HG02610 (cell line): ENCODE measurements around the gene FAM193B.
A peak's percentile ranks its signal among the peaks of the same experiment; 100 is the strongest.

Experiments used
- ATAC-seq: cut with Tn5 transposase; IDR thresholded peaks from one replicate; pipeline ENCODE4 v1.9.1; 2021; ENCODE audit warnings: mild to moderate bottlenecking, moderate library complexity; ENCODE audit not compliant: unreplicated experiment

Gene FAM193B

DNA sequence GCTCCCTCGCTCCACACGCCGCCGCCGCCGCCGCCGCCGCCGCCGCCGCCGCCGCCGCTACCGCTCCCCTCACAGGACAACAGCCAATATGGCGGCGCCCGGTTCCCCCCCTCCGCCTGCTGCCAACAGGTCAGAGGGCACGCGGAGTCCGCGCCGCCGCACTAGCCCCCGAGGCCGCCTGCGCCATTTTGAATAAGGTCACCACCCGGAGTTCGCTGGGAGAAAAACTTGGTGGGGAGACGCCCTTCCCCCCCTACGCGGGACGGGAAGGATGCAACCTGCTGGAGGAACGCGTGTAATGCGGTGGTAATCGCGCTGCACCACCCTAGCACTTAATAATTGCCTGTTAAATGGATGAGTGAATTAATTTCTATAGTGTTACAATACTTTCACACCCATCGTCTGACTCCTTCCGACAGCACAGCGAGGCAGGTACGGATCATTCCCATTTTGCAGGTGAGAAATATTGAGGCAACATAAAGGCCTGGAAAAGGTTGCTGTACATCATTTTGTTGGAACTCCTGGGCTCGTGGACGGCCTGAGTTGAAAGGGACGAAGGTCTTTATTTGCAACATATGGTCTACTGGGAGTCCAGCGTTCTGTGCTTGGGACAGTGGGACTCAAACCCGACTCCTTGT, at the start of gene FAM193B:
TSS of gene FAM193B (minus strand) at position 90 of the 638 bp plus-strand sequence. CDS start 105 bp downstream, outside the sequence.
- peak; percentile 93 for ATAC-seq

DNA sequence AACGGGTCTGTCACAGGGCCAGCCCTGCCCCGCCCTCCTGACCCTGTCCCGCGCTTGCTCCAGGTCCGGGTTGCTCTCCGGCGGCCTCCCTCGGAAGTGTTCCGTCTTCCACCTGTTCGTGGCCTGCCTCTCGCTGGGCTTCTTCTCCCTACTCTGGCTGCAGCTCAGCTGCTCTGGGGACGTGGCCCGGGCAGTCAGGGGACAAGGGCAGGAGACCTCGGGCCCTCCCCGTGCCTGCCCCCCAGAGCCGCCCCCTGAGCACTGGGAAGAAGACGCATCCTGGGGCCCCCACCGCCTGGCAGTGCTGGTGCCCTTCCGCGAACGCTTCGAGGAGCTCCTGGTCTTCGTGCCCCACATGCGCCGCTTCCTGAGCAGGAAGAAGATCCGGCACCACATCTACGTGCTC, 49.8 kb upstream of the FAM193B start:
- no peak for ATAC-seq

DNA sequence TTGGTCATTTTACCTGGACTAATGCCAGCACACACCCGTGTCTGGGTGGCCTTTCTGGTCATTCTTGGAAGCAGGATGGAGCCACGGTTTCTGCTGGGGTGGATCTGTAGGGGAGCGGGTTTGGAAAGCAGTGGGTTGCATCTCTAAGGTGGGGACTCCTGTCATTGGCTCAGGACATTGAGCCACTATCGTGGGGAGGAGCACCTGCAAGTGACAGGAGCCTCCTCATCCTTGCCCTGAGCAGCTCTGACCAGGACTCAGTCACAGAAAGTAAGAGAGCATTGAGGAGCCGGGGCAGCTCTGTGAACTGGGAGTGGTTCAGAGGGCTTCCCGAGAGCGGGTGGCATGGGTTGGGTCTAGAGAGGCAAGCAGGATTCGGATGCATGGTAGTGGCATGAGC, 49.3 kb upstream of the FAM193B start:
- no peak for ATAC-seq

DNA sequence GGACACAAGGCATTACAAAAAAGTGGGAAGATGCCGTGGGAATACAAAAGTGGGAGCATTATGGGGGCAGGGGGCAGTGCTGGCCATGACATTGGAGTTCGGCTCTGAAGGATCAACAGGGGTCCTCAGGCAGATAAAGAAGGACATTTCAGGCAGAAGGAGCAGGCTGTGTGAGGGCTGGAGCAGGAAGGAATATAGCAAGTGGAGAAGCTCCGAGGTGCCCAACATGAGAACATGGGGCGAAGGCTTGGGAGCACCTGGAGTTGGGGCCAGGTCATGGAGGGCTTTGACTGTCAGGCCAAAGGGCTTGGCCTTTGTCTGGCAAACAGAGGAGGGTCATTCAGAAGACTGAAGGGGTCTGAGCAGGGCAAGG, 48.1 kb upstream of the FAM193B start:
- no peak for ATAC-seq

DNA sequence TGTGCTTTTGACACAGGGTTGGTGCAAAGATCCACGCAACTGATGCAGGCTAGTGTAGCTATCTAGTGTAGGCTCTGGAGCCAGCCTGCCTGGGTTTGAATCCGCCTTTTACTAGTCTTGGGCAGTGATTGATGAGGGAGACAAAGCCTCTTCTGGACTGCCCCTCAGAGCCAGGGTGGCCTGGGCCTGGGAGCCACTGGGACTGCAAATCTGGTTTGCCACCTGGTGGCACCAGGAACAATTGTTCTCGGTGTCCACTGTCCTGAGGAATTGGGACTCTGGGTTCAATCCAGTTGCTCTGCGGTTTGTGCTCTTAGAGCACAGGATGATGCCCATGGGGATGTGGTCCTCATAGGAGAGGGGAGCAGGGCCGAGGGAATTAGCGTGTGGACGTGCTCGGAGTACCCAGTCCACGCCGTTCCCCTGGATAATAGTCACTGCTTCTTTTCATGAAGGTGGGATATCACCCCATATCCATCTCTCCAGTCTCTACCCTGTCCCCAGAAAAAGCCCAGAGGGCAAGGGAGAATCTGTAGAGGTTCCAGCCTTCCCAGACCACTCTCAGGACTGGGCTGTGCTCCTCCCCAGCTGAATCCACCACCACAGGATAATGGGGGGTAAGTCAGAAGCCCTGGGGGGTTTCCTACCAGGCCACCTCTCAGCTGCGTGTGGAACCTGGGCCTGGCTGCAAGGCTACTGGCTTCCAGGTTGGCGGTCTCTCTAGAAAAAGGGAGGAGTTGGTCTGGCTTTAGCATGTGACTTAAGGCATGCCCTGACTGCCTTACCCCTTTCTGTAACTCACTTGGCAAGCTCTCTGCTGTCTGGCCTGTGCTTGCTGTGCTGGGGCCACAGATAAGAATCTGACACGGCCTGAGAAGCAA, 47.5 kb upstream of the FAM193B start:
- no peak for ATAC-seq

DNA sequence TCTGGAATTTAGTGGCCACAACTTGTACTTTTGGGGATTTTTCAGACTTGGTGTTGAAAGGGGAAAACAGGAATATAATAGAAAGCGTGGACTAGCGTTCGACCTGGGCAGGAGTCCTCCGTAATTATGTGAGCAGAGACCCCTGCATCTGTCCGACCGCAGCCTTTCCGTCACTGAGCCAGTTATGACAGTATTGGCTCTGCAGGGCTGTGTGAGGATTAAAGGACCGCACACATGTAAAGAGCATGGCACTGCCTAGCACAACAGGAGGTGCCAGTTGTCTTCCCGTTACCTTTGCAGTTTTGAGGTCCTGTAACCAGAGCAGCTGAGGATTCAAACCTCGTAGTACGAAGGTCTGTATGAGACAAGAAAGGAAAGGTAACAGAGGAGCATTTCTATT, 46.8 kb upstream of the FAM193B start:
- ATAC-seq = no peak

DNA sequence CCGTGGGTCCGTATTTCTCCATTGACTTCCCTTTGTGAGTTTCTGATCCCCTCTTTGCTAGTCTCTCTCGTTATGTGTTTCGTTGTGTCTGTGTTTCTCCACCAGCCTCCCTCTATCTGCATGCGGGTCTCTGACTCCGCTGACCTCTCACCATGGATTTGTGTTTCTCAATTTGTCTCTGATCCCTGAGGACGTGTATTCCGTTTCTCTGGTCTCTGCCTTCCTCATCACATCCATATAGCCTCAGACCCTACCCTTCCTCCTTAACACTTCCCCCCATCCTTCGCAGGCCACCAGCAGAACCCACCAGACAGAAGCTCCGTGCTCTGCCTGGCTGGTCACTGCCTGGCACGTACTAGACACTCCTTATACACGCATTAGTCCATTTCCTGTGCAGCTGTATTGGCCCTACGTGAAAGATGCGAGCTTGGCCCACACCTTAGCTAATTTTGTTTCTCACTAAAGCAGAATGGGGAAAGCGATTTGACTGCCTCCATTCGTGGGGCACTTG, 46.2 kb upstream of the FAM193B start:
- no peak for ATAC-seq

DNA sequence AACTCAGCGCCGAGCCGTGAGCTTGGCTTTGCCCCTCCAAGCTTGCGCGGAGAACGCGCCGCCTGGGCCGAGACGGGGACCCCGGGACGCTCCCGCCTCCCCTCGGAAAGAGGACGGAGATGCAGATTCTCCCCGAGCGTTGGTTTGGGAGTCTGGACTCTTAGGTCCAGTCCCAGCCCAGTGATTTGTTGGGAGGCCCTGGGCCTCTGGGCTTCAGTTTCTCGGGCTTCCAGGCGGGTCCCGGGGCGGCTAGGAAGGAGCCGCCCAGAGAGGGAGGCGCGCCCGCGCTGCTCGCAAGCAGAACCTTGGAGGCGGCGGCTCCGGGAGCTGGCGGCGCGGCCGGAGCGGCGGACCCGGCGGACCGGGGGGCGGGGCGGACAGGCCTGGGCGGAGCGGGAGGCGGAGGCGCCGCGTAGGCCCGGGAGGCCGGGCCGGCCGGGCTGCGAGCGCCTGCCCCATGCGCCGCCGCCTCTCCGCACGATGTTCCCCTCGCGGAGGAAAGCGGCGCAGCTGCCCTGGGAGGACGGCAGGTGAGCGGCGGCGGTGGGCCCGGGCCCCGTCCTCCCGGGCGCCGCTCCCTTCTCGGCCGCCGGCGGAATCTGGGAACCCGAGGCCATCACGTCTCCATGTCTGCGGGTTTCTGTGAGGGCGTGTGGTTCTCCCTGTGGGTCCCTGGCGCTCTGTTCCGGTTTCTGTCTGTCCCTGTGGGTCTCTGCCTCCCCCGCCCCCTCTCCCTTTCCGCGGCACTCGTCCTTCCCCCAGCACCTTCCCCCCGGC, 45.6 kb upstream of the FAM193B start, which contains the start of gene B4GALT7:
TSS of gene B4GALT7 (plus strand) at position 402 of the 777 bp plus-strand sequence. CDS start at position 481, 79 bp downstream.
- ATAC-seq = peak; percentile 81

DNA sequence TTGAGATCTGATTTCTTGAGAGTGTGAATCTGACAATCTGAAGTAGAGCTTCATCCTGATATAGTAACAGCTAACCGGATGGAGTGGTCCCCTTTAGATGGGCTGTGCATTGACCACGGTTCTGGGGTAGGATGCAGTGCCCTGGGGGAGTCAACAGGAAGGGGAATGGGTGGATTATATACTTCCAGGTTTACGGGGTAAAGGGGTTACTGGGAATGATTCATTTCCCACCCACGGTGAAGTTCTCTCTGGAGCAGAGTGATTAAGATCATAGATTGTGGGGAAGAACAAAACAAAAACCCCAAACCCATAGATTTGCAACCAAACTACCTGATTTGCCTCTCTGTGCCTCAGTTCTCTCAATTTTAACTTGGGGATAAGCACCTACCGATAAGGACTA, 44.1 kb upstream of the FAM193B start:
- no peak for ATAC-seq

DNA sequence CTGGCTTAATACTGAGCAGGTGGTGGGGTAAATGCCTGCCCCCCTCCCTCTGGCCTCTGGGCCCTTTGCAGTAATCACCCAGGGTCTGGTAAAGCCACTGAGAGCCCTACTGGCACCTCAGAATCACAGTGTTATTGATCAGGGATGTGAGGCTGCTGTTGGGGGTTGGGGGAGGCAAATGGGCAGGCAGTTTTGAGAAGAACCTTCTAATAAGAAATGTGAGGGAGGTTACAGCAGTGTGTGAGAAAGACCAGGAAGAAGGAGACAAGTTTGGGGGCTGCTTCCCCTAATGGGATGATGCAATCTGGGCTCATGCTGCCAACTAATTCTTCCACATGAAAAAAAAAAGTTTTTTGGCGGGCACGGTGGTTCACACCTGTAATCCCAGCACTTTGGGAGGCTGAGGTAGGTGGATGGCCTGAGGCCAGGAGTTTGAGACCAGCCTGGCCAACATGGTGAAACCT, 42.4 kb upstream of the FAM193B start:
- ATAC-seq = no peak

DNA sequence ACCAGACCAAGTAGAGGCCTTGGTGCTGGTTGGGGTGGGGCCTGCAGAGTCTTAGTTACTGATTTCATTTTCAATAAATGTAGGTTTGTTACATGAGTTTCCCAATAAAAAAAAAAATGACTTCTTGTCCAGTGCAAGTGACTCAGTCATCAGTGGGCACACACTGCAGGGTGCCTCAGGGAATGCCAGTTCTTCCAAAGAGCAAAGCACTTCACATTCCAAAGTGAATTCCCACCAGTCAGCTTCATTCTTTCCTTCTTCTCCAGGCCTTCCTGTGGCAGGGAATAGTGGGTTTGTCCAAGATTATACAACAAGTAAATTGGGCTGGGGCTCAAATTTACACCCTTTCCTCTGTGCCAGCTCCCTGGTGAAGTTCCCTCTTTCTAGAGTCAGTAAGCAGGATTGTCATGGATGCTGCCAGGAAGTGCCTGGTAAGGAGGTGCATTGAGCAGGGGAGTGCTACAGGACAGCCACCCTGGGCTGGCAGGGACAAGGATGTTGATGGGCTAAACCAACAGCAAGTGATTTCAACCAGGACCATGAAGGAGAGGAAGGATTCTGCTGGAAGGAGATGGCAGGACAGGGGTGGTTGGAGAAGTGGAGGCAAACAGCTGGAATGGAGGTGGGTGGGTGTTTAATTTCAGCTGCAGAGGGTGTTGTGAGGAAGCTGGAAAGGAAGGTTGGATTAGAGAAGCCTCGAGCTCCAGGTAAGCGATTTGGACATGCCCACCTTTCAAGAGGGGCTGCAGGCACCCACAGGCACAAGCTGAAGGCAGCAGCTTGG, 41.8 kb upstream of the FAM193B start:
- ATAC-seq = no peak

DNA sequence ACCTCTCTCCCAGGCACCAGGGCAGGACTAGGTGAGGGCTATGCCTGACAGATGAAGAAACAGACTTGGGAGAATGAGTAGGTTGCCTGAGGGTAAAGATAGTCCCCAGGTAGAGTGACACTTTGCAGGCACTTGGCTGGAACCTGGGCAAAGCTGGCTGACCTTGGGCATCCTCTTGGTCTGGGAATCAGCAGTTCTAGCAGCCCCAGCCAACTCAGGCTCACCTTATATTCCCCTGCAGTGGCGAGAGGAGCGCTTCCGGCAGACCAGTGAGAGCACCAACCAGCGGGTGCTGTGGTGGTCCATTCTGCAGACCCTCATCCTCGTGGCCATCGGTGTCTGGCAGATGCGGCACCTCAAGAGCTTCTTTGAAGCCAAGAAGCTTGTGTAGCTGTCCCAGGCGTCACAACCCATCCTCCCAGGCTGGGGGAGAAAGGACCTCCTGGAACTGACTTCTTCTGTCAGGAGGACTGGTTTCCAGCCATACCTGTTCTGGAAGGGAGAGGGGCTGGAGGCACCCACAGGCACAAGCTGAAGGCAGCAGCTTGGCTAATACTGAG, 40.7 kb upstream of the FAM193B start:
- ATAC-seq = no peak

DNA sequence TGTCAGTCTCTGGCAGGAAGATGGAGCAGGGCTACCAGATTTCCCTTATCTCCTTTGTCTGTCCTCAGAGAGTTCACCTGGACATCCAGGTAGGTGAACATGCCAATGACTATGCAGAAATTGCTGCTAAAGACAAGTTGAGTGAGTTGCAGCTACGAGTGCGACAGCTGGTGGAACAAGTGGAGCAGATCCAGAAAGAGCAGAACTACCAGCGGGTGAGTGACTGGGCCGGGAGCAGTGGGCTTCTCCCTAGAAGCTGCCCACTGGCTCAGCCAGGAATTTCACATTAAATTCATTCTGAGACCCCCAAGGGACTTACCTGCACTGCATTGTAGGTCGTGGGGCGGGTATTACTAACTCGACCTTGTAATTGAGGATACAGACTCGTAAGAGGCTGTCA, 39.7 kb upstream of the FAM193B start:
- no peak for ATAC-seq

DNA sequence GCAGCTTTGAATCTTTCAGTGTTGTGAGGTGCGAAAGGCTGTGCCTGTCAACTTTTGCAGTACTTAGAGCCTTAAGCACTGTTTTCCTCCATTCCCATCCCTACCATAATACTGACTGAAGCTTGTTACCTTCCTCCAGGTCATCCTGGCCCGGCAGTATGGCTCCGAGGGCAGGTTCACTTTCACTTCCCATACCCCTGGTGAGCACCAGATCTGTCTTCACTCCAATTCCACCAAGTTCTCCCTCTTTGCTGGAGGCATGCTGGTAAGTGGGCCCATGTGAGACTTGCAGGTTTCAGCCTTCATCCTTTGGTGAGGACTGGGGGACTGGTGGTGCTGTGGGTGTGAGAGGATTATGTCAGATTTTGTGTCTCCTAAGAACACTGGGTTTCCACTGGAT, 39.1 kb upstream of the FAM193B start:
- no peak for ATAC-seq

DNA sequence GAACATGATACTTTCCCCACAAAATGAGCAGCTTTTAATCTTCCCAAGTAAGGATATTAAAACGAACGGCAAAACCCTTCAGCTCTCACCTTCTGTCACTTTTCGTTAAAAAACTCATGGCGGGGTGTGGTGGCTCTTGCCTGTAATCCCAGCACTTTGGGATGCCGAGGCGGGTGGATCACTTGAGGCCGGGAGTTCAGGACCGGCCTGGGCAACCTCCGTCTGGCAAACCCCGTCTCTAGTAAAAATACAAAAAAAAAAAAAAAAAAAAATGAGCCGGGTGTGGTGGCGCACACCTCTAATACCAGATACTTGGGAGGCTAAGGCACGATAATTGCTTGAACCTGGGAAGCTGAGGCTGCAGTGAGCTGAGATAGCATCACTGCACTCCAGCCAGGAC, 38.5 kb upstream of the FAM193B start:
- ATAC-seq = no peak

DNA sequence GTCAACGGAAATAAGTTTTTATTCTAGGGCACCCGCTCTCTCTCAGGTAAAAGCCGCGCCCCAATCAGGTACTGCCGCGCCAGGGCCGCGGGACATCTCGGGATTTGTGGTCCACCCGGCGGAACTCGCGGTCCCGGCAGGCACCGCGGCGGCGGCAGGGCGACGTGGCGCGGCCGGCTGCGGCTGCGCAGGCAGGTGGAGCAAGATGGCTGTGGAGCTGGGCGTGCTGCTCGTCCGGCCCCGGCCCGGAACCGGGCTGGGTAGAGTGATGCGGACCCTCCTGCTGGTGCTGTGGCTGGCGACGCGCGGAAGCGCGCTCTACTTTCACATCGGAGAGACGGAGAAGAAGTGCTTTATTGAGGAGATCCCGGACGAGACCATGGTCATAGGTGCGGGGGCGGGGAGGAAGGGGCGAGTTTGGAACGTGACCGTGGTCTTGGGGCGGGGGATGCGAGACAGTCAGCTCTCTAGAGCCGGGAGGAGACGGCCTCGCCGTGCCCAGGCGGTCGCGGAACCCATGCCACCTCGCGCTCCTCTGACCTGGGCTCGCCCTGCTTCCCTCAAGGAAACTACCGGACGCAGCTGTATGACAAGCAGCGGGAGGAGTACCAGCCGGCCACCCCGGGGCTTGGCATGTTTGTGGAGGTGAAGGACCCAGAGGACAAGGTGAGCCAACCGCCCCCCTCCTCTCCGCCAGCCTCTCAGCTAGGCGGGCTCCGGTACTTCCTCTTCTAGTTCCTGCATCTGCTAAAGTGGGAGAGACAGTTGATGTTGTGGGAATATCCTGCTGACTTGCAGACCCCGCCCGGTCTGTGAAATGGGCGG, 37.9 kb upstream of the FAM193B start, which contains the start of gene TMED9:
TSS of gene TMED9 (plus strand) at position 194 of the 825 bp plus-strand sequence. CDS start at position 206, 12 bp downstream.
- peak; percentile 86 for ATAC-seq

DNA sequence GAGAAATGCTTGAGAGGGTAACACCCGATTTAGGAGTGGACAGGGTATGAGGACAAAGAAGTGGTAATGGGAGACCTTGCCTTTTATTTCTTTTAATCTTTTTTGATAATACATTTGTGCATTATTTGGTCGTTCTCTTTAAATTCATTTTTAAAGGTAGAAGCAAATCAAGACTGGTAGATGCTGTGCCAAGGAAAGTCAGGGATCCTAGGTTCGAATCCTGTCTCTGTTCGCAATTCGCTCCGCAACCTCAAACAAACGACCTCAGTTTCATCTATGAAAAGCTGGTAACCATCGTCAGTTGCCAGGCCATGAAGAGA, 37.3 kb upstream of the FAM193B start:
- no peak for ATAC-seq

DNA sequence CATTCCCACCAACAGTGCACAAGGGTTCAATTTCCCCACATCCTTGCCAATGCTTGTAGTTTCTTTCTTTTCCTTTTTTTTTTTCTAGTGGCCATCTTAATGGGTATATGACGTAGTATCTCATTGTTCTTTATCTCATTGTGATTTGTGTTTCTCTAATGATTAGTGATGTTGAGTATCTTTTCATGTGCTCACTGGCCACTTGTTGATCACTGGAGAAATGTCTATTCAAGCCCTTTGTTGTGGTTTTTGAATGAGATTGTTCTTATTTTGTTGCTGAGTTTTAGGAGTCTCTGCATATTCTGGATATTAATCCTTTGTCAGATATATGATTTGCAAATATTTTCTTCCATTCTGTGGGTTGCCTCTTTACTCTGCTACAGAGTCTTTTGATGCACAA, 36.0 kb upstream of the FAM193B start:
- ATAC-seq = no peak

DNA sequence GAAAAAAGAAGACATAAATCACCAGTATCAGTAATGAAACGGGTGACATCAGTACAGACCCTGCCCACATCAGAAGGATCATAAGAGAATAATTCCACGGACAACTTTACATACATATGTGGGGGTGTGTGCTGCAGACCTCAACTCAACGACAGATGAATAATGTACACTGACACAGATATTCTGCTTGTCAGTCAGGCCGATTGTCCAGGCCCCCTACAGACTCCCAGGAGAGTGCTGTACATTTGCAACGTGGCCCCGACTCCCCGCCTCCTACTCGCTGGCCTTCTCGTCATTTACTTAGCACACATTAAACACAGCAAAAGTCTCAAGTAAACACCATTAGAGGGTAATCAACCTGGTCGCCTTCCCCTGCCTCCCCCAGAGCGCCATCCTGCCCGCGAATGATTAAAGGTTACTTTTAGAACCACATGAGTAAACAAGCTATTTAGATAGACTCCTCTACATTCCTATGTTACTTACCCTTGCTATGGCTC, 34.1 kb upstream of the FAM193B start:
- ATAC-seq = no peak
